Measurements from ENCODE around the gene C11orf52. TPM values are rescaled to one million over a fixed set of nuclear protein-coding genes. Genes with fewer than 3 reads are reported as not detected.
"Not testable (repeated sequence)": the region's sequence is repeated elsewhere in the genome, so short reads cannot be mapped to it uniquely, and the experiment has no call there.

Gene C11orf52
- total RNA-seq, 1 experiment from 2014 or later: not detected

- no peak for DNase-seq (ENCODE audit: low read depth, low spot score)
- in situ Hi-C loops (cut with HindIII; ENCODE audit: low pct_unique_long_range_greater_than_20kb, low sequenced_read_pairs): no loop called here
Measured at GRCh38 chr11:111932611-111932950, 13.9 kb downstream of the C11orf52 start.

GRCh38 chr11:111933176-111933575 is 14.5 kb downstream of the C11orf52 start:
- DNase-seq (ENCODE audit: low read depth, low spot score); in situ Hi-C loops (cut with HindIII; ENCODE audit: low pct_unique_long_range_greater_than_20kb, low sequenced_read_pairs): not testable (repeated sequence)

- in situ Hi-C loops (cut with HindIII; ENCODE audit: low pct_unique_long_range_greater_than_20kb, low sequenced_read_pairs): no loop called here
- no peak for DNase-seq (ENCODE audit: low read depth, low spot score)
Measured at GRCh38 chr11:111933872-111934271, 15.2 kb downstream of the C11orf52 start.

GRCh38 chr11:111934306-111934705 is 15.6 kb downstream of the C11orf52 start:
- in situ Hi-C loops (cut with HindIII; ENCODE audit: low pct_unique_long_range_greater_than_20kb, low sequenced_read_pairs): no loop called here
- no peak for DNase-seq (ENCODE audit: low read depth, low spot score)

GRCh38 chr11:111935317-111936039 is 16.8 kb downstream of the C11orf52 start:
- in situ Hi-C loops (cut with HindIII; ENCODE audit: low pct_unique_long_range_greater_than_20kb, low sequenced_read_pairs): no loop called here
- DNase-seq (ENCODE audit: low read depth, low spot score): no peak

GRCh38 chr11:111936040-111936540 is 17.4 kb downstream of the C11orf52 start:
- in situ Hi-C loops (cut with HindIII; ENCODE audit: low pct_unique_long_range_greater_than_20kb, low sequenced_read_pairs): no loop called here
- no peak for DNase-seq (ENCODE audit: low read depth, low spot score)

- in situ Hi-C loops (cut with HindIII; ENCODE audit: low pct_unique_long_range_greater_than_20kb, low sequenced_read_pairs): no loop called here
Measured at GRCh38 chr11:111937461-111937769, 18.7 kb downstream of the C11orf52 start.

GRCh38 chr11:111937844-111938243 is 19.1 kb downstream of the C11orf52 start:
- in situ Hi-C loops (cut with HindIII; ENCODE audit: low pct_unique_long_range_greater_than_20kb, low sequenced_read_pairs): no loop called here
- no peak for DNase-seq (ENCODE audit: low read depth, low spot score)

More at GRCh38 chr11:111937461-111937769, 18.7 kb downstream of the C11orf52 start:
- no peak for DNase-seq (ENCODE audit: low read depth, low spot score)

GRCh38 chr11:111938687-111939160 is 20.0 kb downstream of the C11orf52 start:
- in situ Hi-C loops (cut with HindIII; ENCODE audit: low pct_unique_long_range_greater_than_20kb, low sequenced_read_pairs): no loop called here
- no peak for DNase-seq (ENCODE audit: low read depth, low spot score)

- no peak for DNase-seq (ENCODE audit: low read depth, low spot score)
- in situ Hi-C loops (cut with HindIII; ENCODE audit: low pct_unique_long_range_greater_than_20kb, low sequenced_read_pairs): no loop called here
Measured at GRCh38 chr11:111939836-111940604, 21.3 kb downstream of the C11orf52 start.

- in situ Hi-C loops (cut with HindIII; ENCODE audit: low pct_unique_long_range_greater_than_20kb, low sequenced_read_pairs): no loop called here
- no peak for DNase-seq (ENCODE audit: low read depth, low spot score)
Measured at GRCh38 chr11:111941963-111942362, 23.2 kb downstream of the C11orf52 start.

- in situ Hi-C loops (cut with HindIII; ENCODE audit: low pct_unique_long_range_greater_than_20kb, low sequenced_read_pairs): no loop called here
- no peak for DNase-seq (ENCODE audit: low read depth, low spot score)
Measured at GRCh38 chr11:111942829-111943228, 24.1 kb downstream of the C11orf52 start.

GRCh38 chr11:111944139-111944538 is 25.4 kb downstream of the C11orf52 start:
- in situ Hi-C loops (cut with HindIII; ENCODE audit: low pct_unique_long_range_greater_than_20kb, low sequenced_read_pairs): no loop called here
- no peak for DNase-seq (ENCODE audit: low read depth, low spot score)

- no peak for DNase-seq (ENCODE audit: low read depth, low spot score)
- in situ Hi-C loops (cut with HindIII; ENCODE audit: low pct_unique_long_range_greater_than_20kb, low sequenced_read_pairs): no loop called here
Measured at GRCh38 chr11:111944651-111945051, 25.9 kb downstream of the C11orf52 start.

GRCh38 chr11:111945198-111945597 is 26.5 kb downstream of the C11orf52 start:
- in situ Hi-C loops (cut with HindIII; ENCODE audit: low pct_unique_long_range_greater_than_20kb, low sequenced_read_pairs): no loop called here
- no peak for DNase-seq (ENCODE audit: low read depth, low spot score)

- DNase-seq (ENCODE audit: low read depth, low spot score): no peak
Measured at GRCh38 chr11:111946499-111946898, 27.8 kb downstream of the C11orf52 start.

GRCh38 chr11:111947143-111947542 is 28.4 kb downstream of the C11orf52 start:
- in situ Hi-C loops (cut with HindIII; ENCODE audit: low pct_unique_long_range_greater_than_20kb, low sequenced_read_pairs): no loop called here
- DNase-seq (ENCODE audit: low read depth, low spot score): no peak

More at GRCh38 chr11:111946499-111946898, 27.8 kb downstream of the C11orf52 start:
- in situ Hi-C loops (cut with HindIII; ENCODE audit: low pct_unique_long_range_greater_than_20kb, low sequenced_read_pairs): no loop called here

- no peak for DNase-seq (ENCODE audit: low read depth, low spot score)
- in situ Hi-C loops (cut with HindIII; ENCODE audit: low pct_unique_long_range_greater_than_20kb, low sequenced_read_pairs): no loop called here
Measured at GRCh38 chr11:111949519-111950426, 31.1 kb downstream of the C11orf52 start.

Measured in SK-MEL-5 (cell line).